ENCODE data around the gene KISS1R. TPM values are rescaled to one million over a fixed set of nuclear protein-coding genes. Genes with fewer than 3 reads are reported as not detected.

Gene KISS1R
- total RNA-seq, 2 experiments from 2014 or later, result 1.8 to 2.3 TPM

- H3K4me3 Mint-ChIP-seq, result no peak overlapping the region
- no peak overlapping the region for H3K27ac Mint-ChIP-seq
- no peaks in the 10 kb centered on the region for H3K27me3 Mint-ChIP-seq
- no peaks in the 10 kb centered on the region for H3K9me3 Mint-ChIP-seq
- H3K4me1 Mint-ChIP-seq, result peaks cover 17% of the 10 kb centered on the region
- ChIA-PET CTCF (no interaction called here), POLR2A (interaction anchor here (5.0 kb wide), 1 partner anchor 10 kb away, joined by 79 read pairs; no protein-coding TSS in a partner anchor)
- peaks cover 32% of the 10 kb centered on the region for H3K36me3 Mint-ChIP-seq (ENCODE audit: low read depth)
- no peak for DNase-seq
Measured at GRCh38 chr19:897442-898039, 19.6 kb upstream of the KISS1R start.

- CTCF ChIA-PET, result interaction anchor here (1.0 kb wide), 1 partner anchor 36 kb away, joined by 3 read pairs; no protein-coding TSS in a partner anchor
- Mint-ChIP-seq H3K9me3 (no peaks in the 10 kb centered on the region), H3K27ac (no peak overlapping the region)
Measured at GRCh38 chr19:898663-899062, 18.5 kb upstream of the KISS1R start.

GRCh38 chr19:899336-900042, 17.6 kb upstream of the KISS1R start:
- H3K4me3 Mint-ChIP-seq, result no peak overlapping the region
- no peaks in the 10 kb centered on the region for H3K9me3 Mint-ChIP-seq
- no peaks in the 10 kb centered on the region for H3K27me3 Mint-ChIP-seq
- no peak for DNase-seq
- H3K4me1 Mint-ChIP-seq, result peaks cover 11% of the 10 kb centered on the region
- no peak overlapping the region for H3K27ac Mint-ChIP-seq
- ChIA-PET CTCF (no interaction called here), POLR2A (no interaction called here)
- H3K36me3 Mint-ChIP-seq (ENCODE audit: low read depth), result peaks cover 31% of the 10 kb centered on the region

More at GRCh38 chr19:898663-899062, 18.5 kb upstream of the KISS1R start:
- Mint-ChIP-seq H3K4me3 (no peak overlapping the region), H3K27me3 (no peaks in the 10 kb centered on the region), H3K4me1 (peaks cover 10% of the 10 kb centered on the region), H3K36me3 (ENCODE audit: low read depth) (peaks cover 28% of the 10 kb centered on the region)
- no peak for DNase-seq
- POLR2A ChIA-PET, result no interaction called here

- no peak overlapping the region for H3K4me3 Mint-ChIP-seq
- DNase-seq, result no peak
- H3K9me3 Mint-ChIP-seq, result no peaks in the 10 kb centered on the region
- POLR2A ChIA-PET, result no interaction called here
- H3K27ac Mint-ChIP-seq, result no peak overlapping the region
- peaks cover 12% of the 10 kb centered on the region for H3K4me1 Mint-ChIP-seq
- H3K36me3 Mint-ChIP-seq (ENCODE audit: low read depth), result peaks cover 31% of the 10 kb centered on the region
- H3K27me3 Mint-ChIP-seq, result no peaks in the 10 kb centered on the region
- CTCF ChIA-PET, result no interaction called here
Measured at GRCh38 chr19:900043-900301, 17.2 kb upstream of the KISS1R start.

GRCh38 chr19:900302-901111, 16.6 kb upstream of the KISS1R start:
- no peak overlapping the region for H3K4me3 Mint-ChIP-seq
- H3K27ac Mint-ChIP-seq, result no peak overlapping the region
- H3K36me3 Mint-ChIP-seq (ENCODE audit: low read depth), result peaks cover 31% of the 10 kb centered on the region
- H3K9me3 Mint-ChIP-seq, result no peaks in the 10 kb centered on the region
- ChIA-PET POLR2A (no interaction called here), CTCF (no interaction called here)
- DNase-seq, result peak; percentile 59
- H3K27me3 Mint-ChIP-seq, result no peaks in the 10 kb centered on the region
- H3K4me1 Mint-ChIP-seq, result peaks cover 13% of the 10 kb centered on the region

GRCh38 chr19:901216-902092, 15.7 kb upstream of the KISS1R start:
- Mint-ChIP-seq H3K27me3 (no peaks in the 10 kb centered on the region), H3K36me3 (ENCODE audit: low read depth) (peaks cover 29% of the 10 kb centered on the region), H3K9me3 (no peaks in the 10 kb centered on the region), H3K4me1 (peaks cover 19% of the 10 kb centered on the region), H3K27ac (peak overlapping the region; percentile 29), H3K4me3 (no peak overlapping the region)
- ChIA-PET POLR2A (interaction anchor here (2.8 kb wide), 1 partner anchor 8 kb away, joined by 14 read pairs; the partner anchor contains the start of genes MED16 and RNU6-9), CTCF (interaction anchor here (0.6 to 1.3 kb wide), 3 partner anchors 13 to 38 kb away, joined by 3 to 4 read pairs (median 3); no protein-coding TSS in a partner anchor)
- DNase-seq, result no peak

- Mint-ChIP-seq H3K27ac (no peak overlapping the region), H3K36me3 (ENCODE audit: low read depth) (peaks cover 24% of the 10 kb centered on the region), H3K4me3 (no peak overlapping the region), H3K9me3 (no peaks in the 10 kb centered on the region), H3K4me1 (peaks cover 25% of the 10 kb centered on the region), H3K27me3 (no peaks in the 10 kb centered on the region)
- ChIA-PET CTCF (interaction anchor here (0.6 to 1.3 kb wide), 3 partner anchors 13 to 38 kb away, joined by 3 to 4 read pairs (median 3); no protein-coding TSS in a partner anchor), POLR2A (interaction anchor here (2.8 kb wide), 1 partner anchor 9 kb away, joined by 14 read pairs; the partner anchor contains the start of genes MED16 and RNU6-9)
- no peak for DNase-seq
Measured at GRCh38 chr19:902093-902370, 15.1 kb upstream of the KISS1R start.

- H3K4me1 Mint-ChIP-seq, result peaks cover 31% of the 10 kb centered on the region
- H3K27me3 Mint-ChIP-seq, result no peaks in the 10 kb centered on the region
- peaks cover 26% of the 10 kb centered on the region for H3K36me3 Mint-ChIP-seq (ENCODE audit: low read depth)
- no peak overlapping the region for H3K4me3 Mint-ChIP-seq
- POLR2A ChIA-PET, result interaction anchor here (2.8 kb wide), 1 partner anchor 9 kb away, joined by 14 read pairs; the partner anchor contains the start of genes MED16 and RNU6-9
- DNase-seq, result no peak
- CTCF ChIA-PET, result interaction anchor here (0.6 to 1.3 kb wide), 3 partner anchors 12 to 39 kb away, joined by 3 to 4 read pairs (median 3); no protein-coding TSS in a partner anchor
- H3K27ac Mint-ChIP-seq, result no peak overlapping the region
- no peaks in the 10 kb centered on the region for H3K9me3 Mint-ChIP-seq
Measured at GRCh38 chr19:902446-903226, 14.5 kb upstream of the KISS1R start.

- ChIA-PET POLR2A (interaction anchor here (2.8 kb wide), 1 partner anchor 10 kb away, joined by 14 read pairs; the partner anchor contains the start of genes MED16 and RNU6-9), CTCF (no interaction called here)
- H3K4me1 Mint-ChIP-seq, result peaks cover 38% of the 10 kb centered on the region
- H3K27ac Mint-ChIP-seq, result no peak overlapping the region
- no peaks in the 10 kb centered on the region for H3K9me3 Mint-ChIP-seq
- peaks cover 26% of the 10 kb centered on the region for H3K36me3 Mint-ChIP-seq (ENCODE audit: low read depth)
- no peak overlapping the region for H3K4me3 Mint-ChIP-seq
- H3K27me3 Mint-ChIP-seq, result no peaks in the 10 kb centered on the region
- no peak for DNase-seq
Measured at GRCh38 chr19:903266-903797, 13.8 kb upstream of the KISS1R start.

GRCh38 chr19:904545-904944, 12.6 kb upstream of the KISS1R start:
- POLR2A ChIA-PET, result interaction anchor here (0.6 to 7.4 kb wide), 2 partner anchors 10 to 171 kb away, joined by 3 to 79 read pairs; partner anchors contain the start of genes MED16 and RNU6-9
- H3K27me3 Mint-ChIP-seq, result no peaks in the 10 kb centered on the region
- no peaks in the 10 kb centered on the region for H3K9me3 Mint-ChIP-seq
- H3K4me1 Mint-ChIP-seq, result peaks cover 50% of the 10 kb centered on the region
- H3K4me3 Mint-ChIP-seq, result no peak overlapping the region
- H3K36me3 Mint-ChIP-seq (ENCODE audit: low read depth), result peaks cover 35% of the 10 kb centered on the region
- no peak overlapping the region for H3K27ac Mint-ChIP-seq
- no peak for DNase-seq
- CTCF ChIA-PET, result no interaction called here

- Mint-ChIP-seq H3K27me3 (no peaks in the 10 kb centered on the region), H3K4me3 (no peak overlapping the region)
- POLR2A ChIA-PET, result interaction anchor here (3.9 to 7.4 kb wide), 2 partner anchors 12 to 34 kb away, joined by 16 to 79 read pairs; partner anchors contain the start of genes MED16 and RNU6-9
Measured at GRCh38 chr19:906480-906879, 10.7 kb upstream of the KISS1R start.

More at GRCh38 chr19:906480-906879, 10.7 kb upstream of the KISS1R start:
- CTCF ChIA-PET, result no interaction called here
- no peak for DNase-seq
- peak overlapping the region; percentile 98 for H3K27ac Mint-ChIP-seq
- no peaks in the 10 kb centered on the region for H3K9me3 Mint-ChIP-seq
- H3K4me1 Mint-ChIP-seq, result peaks cover 58% of the 10 kb centered on the region
- H3K36me3 Mint-ChIP-seq (ENCODE audit: low read depth), result peaks cover 33% of the 10 kb centered on the region
